WTC11 (cell line): ENCODE measurements around the gene MTA2. TPM values are rescaled to one million over a fixed set of nuclear protein-coding genes. Genes with fewer than 3 reads are reported as not detected.

ENCODE experiments used
- ATAC-seq: fragments of 200-7000 bp; cut with Tn5 transposase; 2 replicates; pipeline ENCODE4 v1.10.0; 2021; ENCODE audit warnings: mild to moderate bottlenecking, moderate library complexity
- CTCF ChIA-PET: fragments of 300-600 bp; sonication (Branson Sonifier 250); formaldehyde crosslinking; loops from one replicate; lab custom pipeline; 2021; ENCODE audit warnings: antibody characterized with exemption; lab: Charles Lee
- POLR2A ChIA-PET: fragments of 350-600 bp; sonication (Branson Sonifier 250); formaldehyde crosslinking; loops from one replicate; lab custom pipeline; 2021; ENCODE audit warnings: antibody characterized with exemption; lab: Charles Lee
- DNase-seq: peaks from one replicate; pipeline ENCODE4 v3.0.0; 2021; ENCODE audit warnings: low spot score
- H3K27ac Mint-ChIP-seq: 2 replicates; pipeline ENCODE4 v1.8.0; 2021; ENCODE audit warnings: mixed read lengths
- H3K27me3 Mint-ChIP-seq: 2 replicates; pipeline ENCODE4 v1.8.0; 2021; ENCODE audit warnings: low read depth, mild to moderate bottlenecking, moderate library complexity, mixed read lengths
- H3K36me3 Mint-ChIP-seq: 2 replicates; pipeline ENCODE4 v1.8.0; 2021; ENCODE audit warnings: mixed read lengths
- H3K4me1 Mint-ChIP-seq: 2 replicates; pipeline ENCODE4 v1.8.0; 2022; ENCODE audit warnings: mixed read lengths
- H3K4me3 Mint-ChIP-seq: 2 replicates; pipeline ENCODE4 v1.8.0; 2021; ENCODE audit warnings: mild to moderate bottlenecking, moderate library complexity, mixed read lengths
- H3K9me3 Mint-ChIP-seq: 2 replicates; pipeline ENCODE4 v1.8.0; 2021; ENCODE audit warnings: mixed read lengths
- CBFB ChIP-seq: sonication (generic); formaldehyde crosslinking; IDR thresholded peaks from 2 replicates; pipeline ENCODE4 v1.8.1; 2022; ENCODE audit warnings: mild to moderate bottlenecking, low read depth, missing genetic modification reagents
- CREB1 ChIP-seq: sonication (generic); formaldehyde crosslinking; IDR thresholded peaks from 2 replicates; pipeline ENCODE4 v1.8.0; 2023; ENCODE audit warnings: mild to moderate bottlenecking, missing genetic modification reagents
- ESRRA ChIP-seq: sonication (generic); formaldehyde crosslinking; IDR thresholded peaks from 2 replicates; pipeline ENCODE4 v1.8.1; 2022; ENCODE audit warnings: mild to moderate bottlenecking, missing genetic modification reagents, borderline replicate concordance
- FOXP1 ChIP-seq: sonication (generic); formaldehyde crosslinking; IDR thresholded peaks from 2 replicates; pipeline ENCODE4 v1.8.0; 2022; ENCODE audit warnings: missing genetic modification reagents, mild to moderate bottlenecking, moderate library complexity, borderline replicate concordance
- GRHL2 ChIP-seq: fragments of 250-450 bp; sonication (Bioruptor Pico); IDR thresholded peaks from 2 replicates; pipeline ENCODE4 v1.8.0; 2022; ENCODE audit warnings: mild to moderate bottlenecking, moderate library complexity; ENCODE audit not compliant: insufficient replicate concordance, severe bottlenecking
- GTF2I ChIP-seq: fragments of 250-450 bp; sonication (Bioruptor Pico); conservative IDR thresholded peaks from 2 replicates; pipeline ENCODE4 v1.4.0; 2021; ENCODE audit warnings: mild to moderate bottlenecking
- JAZF1 ChIP-seq: fragments of 250-450 bp; sonication (Bioruptor Pico); IDR thresholded peaks from 2 replicates; pipeline ENCODE4 v1.9.0; 2021; ENCODE audit warnings: moderate library complexity, mild to moderate bottlenecking, inconsistent platforms
- KAT7 ChIP-seq: sonication (generic); formaldehyde crosslinking; IDR thresholded peaks from 2 replicates; pipeline ENCODE4 v1.8.1; 2023; ENCODE audit warnings: missing genetic modification reagents, mild to moderate bottlenecking, borderline replicate concordance
- MXD4 ChIP-seq: fragments of 250-450 bp; sonication (Bioruptor Pico); IDR thresholded peaks from 2 replicates; pipeline ENCODE4 v1.8.0; 2021; ENCODE audit warnings: mild to moderate bottlenecking, moderate library complexity, borderline replicate concordance
- NFATC4 ChIP-seq: fragments of 250-450 bp; sonication (Bioruptor Pico); IDR thresholded peaks from 2 replicates; pipeline ENCODE4 v1.9.0; 2021; ENCODE audit warnings: mild to moderate bottlenecking
- NR2C2 ChIP-seq: sonication (generic); formaldehyde crosslinking; IDR thresholded peaks from 2 replicates; pipeline ENCODE4 v1.8.0; 2022; ENCODE audit warnings: mild to moderate bottlenecking, missing genetic modification reagents
- OVOL2 ChIP-seq: fragments of 250-450 bp; sonication (Bioruptor Pico); IDR thresholded peaks from 2 replicates; pipeline ENCODE4 v1.9.0; 2021; ENCODE audit warnings: mild to moderate bottlenecking, borderline replicate concordance
- RORB ChIP-seq: fragments of 250-450 bp; sonication (Bioruptor Pico); IDR thresholded peaks from 2 replicates; pipeline ENCODE4 v1.9.0; 2021; ENCODE audit warnings: mild to moderate bottlenecking
- SOX15 ChIP-seq: fragments of 250-450 bp; sonication (Bioruptor Pico); IDR thresholded peaks from 2 replicates; pipeline ENCODE4 v1.9.0; 2021; ENCODE audit warnings: mild to moderate bottlenecking
- TP53 ChIP-seq: sonication (generic); formaldehyde crosslinking; IDR thresholded peaks from 2 replicates; pipeline ENCODE4 v1.8.1; 2023; ENCODE audit warnings: mild to moderate bottlenecking, missing genetic modification reagents
- ZBTB21 ChIP-seq: sonication (generic); formaldehyde crosslinking; IDR thresholded peaks from 2 replicates; pipeline ENCODE4 v1.8.1; 2023; ENCODE audit warnings: mild to moderate bottlenecking, missing genetic modification reagents, borderline replicate concordance
- ZNF121 ChIP-seq: sonication (generic); formaldehyde crosslinking; IDR thresholded peaks from 2 replicates; pipeline ENCODE4 v1.8.0; 2023; ENCODE audit warnings: missing genetic modification reagents
- ZNF219 ChIP-seq: sonication (generic); formaldehyde crosslinking; IDR thresholded peaks from 2 replicates; pipeline ENCODE4 v1.8.0; 2023; ENCODE audit warnings: missing genetic modification reagents, mild to moderate bottlenecking, borderline replicate concordance
- ZNF396 ChIP-seq: fragments of 250-450 bp; sonication (Bioruptor Pico); IDR thresholded peaks from 2 replicates; pipeline ENCODE4 v1.8.0; 2021; ENCODE audit warnings: mild to moderate bottlenecking, moderate library complexity, borderline replicate concordance
- ZNF423 ChIP-seq: fragments of 250-450 bp; sonication (Bioruptor Pico); IDR thresholded peaks from 2 replicates; pipeline ENCODE4 v2.1.2; 2022; ENCODE audit warnings: mild to moderate bottlenecking, moderate library complexity
- total RNA-seq: library from RNA; stranded (reverse); gene quantifications from 3 replicates; pipeline ENCODE4 v1.2.3, GENCODE V29; 2021
- TF ChIP-seq, protein P1 (sequence below): sonication (generic); formaldehyde crosslinking; IDR thresholded peaks from 2 replicates; pipeline ENCODE4 v1.8.0; 2023; ENCODE audit warnings: missing genetic modification reagents
- TF ChIP-seq, protein P2 (sequence below): fragments of 250-450 bp; sonication (Bioruptor Pico); IDR thresholded peaks from 2 replicates; pipeline ENCODE4 v1.9.0; 2021; ENCODE audit warnings: mild to moderate bottlenecking, borderline replicate concordance
- TF ChIP-seq, protein P3 (sequence below): sonication (generic); formaldehyde crosslinking; IDR thresholded peaks from 2 replicates; pipeline ENCODE4 v1.8.1; 2022; ENCODE audit warnings: mild to moderate bottlenecking, moderate library complexity, missing genetic modification reagents
- TF ChIP-seq, protein P4 (sequence below): fragments of 250-450 bp; sonication (Bioruptor Pico); IDR thresholded peaks from 2 replicates; pipeline ENCODE4 v1.8.0; 2021; ENCODE audit warnings: mild to moderate bottlenecking
- TF ChIP-seq, protein P5 (sequence below): sonication (generic); formaldehyde crosslinking; IDR thresholded peaks from 2 replicates; pipeline ENCODE4 v1.8.0; 2023; ENCODE audit warnings: missing genetic modification reagents, mild to moderate bottlenecking, borderline replicate concordance

The MTA2 gene
- total RNA-seq, 1 experiment from 2014 or later: 115 TPM

DNA sequence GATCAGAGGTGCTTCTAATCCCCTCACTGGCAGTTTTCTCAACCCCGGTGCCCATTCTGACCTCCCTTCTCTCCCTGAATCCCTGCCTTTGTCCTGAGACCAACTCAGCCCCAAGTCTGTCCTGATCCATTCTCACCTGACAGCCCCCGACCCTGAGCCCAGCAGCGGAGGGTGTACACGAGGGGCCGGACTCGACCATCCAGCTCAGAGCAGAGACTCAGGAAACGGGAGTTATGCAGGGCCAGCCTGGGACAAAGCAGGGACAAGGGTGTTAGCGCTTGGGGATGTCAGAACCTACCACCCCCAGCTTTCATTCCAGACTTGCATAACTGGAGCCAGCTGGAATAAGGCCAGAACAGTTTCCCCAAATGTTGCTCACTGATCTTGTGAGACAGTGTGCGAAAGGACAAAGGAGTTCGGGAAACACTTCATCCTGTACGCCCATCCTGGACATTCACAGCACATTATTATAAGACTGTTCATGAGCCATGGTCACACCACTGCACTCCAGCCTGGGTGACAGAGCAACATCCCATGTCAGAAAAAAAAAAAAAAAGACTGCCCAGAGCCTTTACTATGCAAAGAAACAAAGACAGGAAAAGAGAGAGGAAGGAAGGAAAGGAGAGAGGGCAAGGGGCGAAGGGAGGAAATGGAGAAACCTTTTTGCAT is 24.5 kb downstream of the MTA2 start:
- Mint-ChIP-seq H3K36me3 (peaks cover 47% of the 10 kb centered on the region), H3K27me3 (no peaks in the 10 kb centered on the region), H3K4me3 (no peak overlapping the region), H3K4me1 (peaks cover 19% of the 10 kb centered on the region), H3K27ac (no peak overlapping the region; the same call in 1 of the 2 replicates), H3K9me3 (no peaks in the 10 kb centered on the region)
- no peak for DNase-seq
- no peak for ATAC-seq
- TF ChIP-seq GTF2I (CRISPR knock-in tag): no peak
- no peak for TF ChIP-seq GRHL2 (CRISPR knock-in tag)
- no peak for TF ChIP-seq TP53 (CRISPR knock-in tag)
- no peak for TF ChIP-seq NR2C2
- TF ChIP-seq, protein P1, sequence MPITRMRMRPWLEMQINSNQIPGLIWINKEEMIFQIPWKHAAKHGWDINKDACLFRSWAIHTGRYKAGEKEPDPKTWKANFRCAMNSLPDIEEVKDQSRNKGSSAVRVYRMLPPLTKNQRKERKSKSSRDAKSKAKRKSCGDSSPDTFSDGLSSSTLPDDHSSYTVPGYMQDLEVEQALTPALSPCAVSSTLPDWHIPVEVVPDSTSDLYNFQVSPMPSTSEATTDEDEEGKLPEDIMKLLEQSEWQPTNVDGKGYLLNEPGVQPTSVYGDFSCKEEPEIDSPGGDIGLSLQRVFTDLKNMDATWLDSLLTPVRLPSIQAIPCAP (CRISPR knock-in tag): no peak
- TF ChIP-seq RORB: no peak
- TF ChIP-seq ZNF423 (CRISPR knock-in tag): no peak
- no peak for TF ChIP-seq FOXP1 (CRISPR knock-in tag)
- no peak for TF ChIP-seq ESRRA (CRISPR knock-in tag)
- TF ChIP-seq SOX15 (CRISPR knock-in tag): no peak
- TF ChIP-seq NFATC4: no peak
- TF ChIP-seq ZNF219: no peak
- TF ChIP-seq ZNF121 (CRISPR knock-in tag): no peak
- TF ChIP-seq KAT7: no peak
- TF ChIP-seq CREB1 (CRISPR knock-in tag): no peak
- TF ChIP-seq, protein P2, sequence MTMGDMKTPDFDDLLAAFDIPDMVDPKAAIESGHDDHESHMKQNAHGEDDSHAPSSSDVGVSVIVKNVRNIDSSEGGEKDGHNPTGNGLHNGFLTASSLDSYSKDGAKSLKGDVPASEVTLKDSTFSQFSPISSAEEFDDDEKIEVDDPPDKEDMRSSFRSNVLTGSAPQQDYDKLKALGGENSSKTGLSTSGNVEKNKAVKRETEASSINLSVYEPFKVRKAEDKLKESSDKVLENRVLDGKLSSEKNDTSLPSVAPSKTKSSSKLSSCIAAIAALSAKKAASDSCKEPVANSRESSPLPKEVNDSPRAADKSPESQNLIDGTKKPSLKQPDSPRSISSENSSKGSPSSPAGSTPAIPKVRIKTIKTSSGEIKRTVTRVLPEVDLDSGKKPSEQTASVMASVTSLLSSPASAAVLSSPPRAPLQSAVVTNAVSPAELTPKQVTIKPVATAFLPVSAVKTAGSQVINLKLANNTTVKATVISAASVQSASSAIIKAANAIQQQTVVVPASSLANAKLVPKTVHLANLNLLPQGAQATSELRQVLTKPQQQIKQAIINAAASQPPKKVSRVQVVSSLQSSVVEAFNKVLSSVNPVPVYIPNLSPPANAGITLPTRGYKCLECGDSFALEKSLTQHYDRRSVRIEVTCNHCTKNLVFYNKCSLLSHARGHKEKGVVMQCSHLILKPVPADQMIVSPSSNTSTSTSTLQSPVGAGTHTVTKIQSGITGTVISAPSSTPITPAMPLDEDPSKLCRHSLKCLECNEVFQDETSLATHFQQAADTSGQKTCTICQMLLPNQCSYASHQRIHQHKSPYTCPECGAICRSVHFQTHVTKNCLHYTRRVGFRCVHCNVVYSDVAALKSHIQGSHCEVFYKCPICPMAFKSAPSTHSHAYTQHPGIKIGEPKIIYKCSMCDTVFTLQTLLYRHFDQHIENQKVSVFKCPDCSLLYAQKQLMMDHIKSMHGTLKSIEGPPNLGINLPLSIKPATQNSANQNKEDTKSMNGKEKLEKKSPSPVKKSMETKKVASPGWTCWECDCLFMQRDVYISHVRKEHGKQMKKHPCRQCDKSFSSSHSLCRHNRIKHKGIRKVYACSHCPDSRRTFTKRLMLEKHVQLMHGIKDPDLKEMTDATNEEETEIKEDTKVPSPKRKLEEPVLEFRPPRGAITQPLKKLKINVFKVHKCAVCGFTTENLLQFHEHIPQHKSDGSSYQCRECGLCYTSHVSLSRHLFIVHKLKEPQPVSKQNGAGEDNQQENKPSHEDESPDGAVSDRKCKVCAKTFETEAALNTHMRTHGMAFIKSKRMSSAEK (CRISPR knock-in tag): no peak
- TF ChIP-seq, protein P3, sequence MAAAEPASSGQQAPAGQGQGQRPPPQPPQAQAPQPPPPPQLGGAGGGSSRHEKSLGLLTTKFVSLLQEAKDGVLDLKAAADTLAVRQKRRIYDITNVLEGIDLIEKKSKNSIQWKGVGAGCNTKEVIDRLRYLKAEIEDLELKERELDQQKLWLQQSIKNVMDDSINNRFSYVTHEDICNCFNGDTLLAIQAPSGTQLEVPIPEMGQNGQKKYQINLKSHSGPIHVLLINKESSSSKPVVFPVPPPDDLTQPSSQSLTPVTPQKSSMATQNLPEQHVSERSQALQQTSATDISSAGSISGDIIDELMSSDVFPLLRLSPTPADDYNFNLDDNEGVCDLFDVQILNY (CRISPR knock-in tag): no peak
- ChIA-PET CTCF (no interaction called here), POLR2A (no interaction called here)

DNA sequence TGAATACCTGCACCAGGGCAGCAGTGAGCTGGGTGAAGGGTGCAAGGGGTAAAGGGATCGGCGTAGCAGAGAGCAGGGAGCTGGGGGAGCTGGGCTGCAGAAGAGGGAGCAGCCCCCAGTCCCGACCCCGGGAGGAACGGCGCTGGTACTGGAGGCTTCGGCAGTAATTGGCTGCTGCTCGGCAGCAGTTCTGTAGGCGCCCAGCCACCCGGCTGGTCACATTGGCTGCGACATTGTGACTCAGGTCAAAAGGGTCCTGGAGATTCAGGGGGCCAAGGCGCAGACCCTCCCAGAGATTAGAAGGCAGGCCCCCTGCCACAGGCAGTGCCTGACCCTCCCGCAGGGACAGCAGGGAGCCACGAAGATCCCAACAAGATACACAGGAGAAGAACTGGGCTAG is 25.8 kb downstream of the MTA2 start:
- peak overlapping the region; percentile 99 for H3K4me3 Mint-ChIP-seq
- ChIA-PET CTCF (interaction anchor here (1.1 to 1.5 kb wide), 3 partner anchors 16 to 36 kb away, joined by 4 to 7 read pairs (median 6); partner anchors contain the start of gene TUT1), POLR2A (interaction anchor here (3.2 kb wide), 1 partner anchor 16 kb away, joined by 44 read pairs; the partner anchor contains the start of gene TUT1)
- ATAC-seq (no peak), DNase-seq (no peak)
- H3K36me3 Mint-ChIP-seq: peaks cover 51% of the 10 kb centered on the region
- peak overlapping the region; percentile 82; the same call in 1 of the 2 replicates for H3K27ac Mint-ChIP-seq
- peaks cover 33% of the 10 kb centered on the region for H3K4me1 Mint-ChIP-seq
- H3K27me3 Mint-ChIP-seq: no peaks in the 10 kb centered on the region
- H3K9me3 Mint-ChIP-seq: no peaks in the 10 kb centered on the region
- TF ChIP-seq, protein P4, sequence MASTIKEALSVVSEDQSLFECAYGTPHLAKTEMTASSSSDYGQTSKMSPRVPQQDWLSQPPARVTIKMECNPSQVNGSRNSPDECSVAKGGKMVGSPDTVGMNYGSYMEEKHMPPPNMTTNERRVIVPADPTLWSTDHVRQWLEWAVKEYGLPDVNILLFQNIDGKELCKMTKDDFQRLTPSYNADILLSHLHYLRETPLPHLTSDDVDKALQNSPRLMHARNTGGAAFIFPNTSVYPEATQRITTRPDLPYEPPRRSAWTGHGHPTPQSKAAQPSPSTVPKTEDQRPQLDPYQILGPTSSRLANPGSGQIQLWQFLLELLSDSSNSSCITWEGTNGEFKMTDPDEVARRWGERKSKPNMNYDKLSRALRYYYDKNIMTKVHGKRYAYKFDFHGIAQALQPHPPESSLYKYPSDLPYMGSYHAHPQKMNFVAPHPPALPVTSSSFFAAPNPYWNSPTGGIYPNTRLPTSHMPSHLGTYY (CRISPR knock-in tag): no peak
- TF ChIP-seq JAZF1 (no peak), SOX15 (CRISPR knock-in tag) (no peak), ZBTB21 (CRISPR knock-in tag) (no peak), MXD4 (no peak), CBFB (CRISPR knock-in tag) (no peak), ZNF121 (CRISPR knock-in tag) (no peak), OVOL2 (CRISPR knock-in tag) (no peak), ZNF396 (CRISPR knock-in tag) (no peak), KAT7 (no peak)
- TF ChIP-seq, protein P5, sequence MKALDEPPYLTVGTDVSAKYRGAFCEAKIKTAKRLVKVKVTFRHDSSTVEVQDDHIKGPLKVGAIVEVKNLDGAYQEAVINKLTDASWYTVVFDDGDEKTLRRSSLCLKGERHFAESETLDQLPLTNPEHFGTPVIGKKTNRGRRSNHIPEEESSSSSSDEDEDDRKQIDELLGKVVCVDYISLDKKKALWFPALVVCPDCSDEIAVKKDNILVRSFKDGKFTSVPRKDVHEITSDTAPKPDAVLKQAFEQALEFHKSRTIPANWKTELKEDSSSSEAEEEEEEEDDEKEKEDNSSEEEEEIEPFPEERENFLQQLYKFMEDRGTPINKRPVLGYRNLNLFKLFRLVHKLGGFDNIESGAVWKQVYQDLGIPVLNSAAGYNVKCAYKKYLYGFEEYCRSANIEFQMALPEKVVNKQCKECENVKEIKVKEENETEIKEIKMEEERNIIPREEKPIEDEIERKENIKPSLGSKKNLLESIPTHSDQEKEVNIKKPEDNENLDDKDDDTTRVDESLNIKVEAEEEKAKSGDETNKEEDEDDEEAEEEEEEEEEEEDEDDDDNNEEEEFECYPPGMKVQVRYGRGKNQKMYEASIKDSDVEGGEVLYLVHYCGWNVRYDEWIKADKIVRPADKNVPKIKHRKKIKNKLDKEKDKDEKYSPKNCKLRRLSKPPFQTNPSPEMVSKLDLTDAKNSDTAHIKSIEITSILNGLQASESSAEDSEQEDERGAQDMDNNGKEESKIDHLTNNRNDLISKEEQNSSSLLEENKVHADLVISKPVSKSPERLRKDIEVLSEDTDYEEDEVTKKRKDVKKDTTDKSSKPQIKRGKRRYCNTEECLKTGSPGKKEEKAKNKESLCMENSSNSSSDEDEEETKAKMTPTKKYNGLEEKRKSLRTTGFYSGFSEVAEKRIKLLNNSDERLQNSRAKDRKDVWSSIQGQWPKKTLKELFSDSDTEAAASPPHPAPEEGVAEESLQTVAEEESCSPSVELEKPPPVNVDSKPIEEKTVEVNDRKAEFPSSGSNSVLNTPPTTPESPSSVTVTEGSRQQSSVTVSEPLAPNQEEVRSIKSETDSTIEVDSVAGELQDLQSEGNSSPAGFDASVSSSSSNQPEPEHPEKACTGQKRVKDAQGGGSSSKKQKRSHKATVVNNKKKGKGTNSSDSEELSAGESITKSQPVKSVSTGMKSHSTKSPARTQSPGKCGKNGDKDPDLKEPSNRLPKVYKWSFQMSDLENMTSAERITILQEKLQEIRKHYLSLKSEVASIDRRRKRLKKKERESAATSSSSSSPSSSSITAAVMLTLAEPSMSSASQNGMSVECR (CRISPR knock-in tag): no peak
